AG04449 (cell line): ENCODE data around the gene DAPK2.

Source experiments
- CTCF ChIA-PET: fragments of 350-600 bp; formaldehyde crosslinking; extraction: SDS; loops from one replicate; lab custom pipeline; 2021; ENCODE audit warnings: antibody characterized with exemption; lab: Yijun Ruan, JAX
- POLR2A ChIA-PET: fragments of 400-600, 350-600 bp; formaldehyde crosslinking; extraction: SDS; loops from one replicate; lab custom pipeline; 2020; ENCODE audit warnings: antibody characterized with exemption, inconsistent platforms; lab: Yijun Ruan, JAX
- DNase-seq: peaks from one replicate; pipeline ENCODE4 v3.0.0-alpha.2; 2010; ENCODE audit warnings: low read depth, low spot score
- H3K4me3 ChIP-seq: 2 replicates; pipeline ENCODE4 v1.5.1; 2011; ENCODE audit warnings: low read depth, mild to moderate bottlenecking, control low read depth, low read length
- CTCF ChIP-seq: IDR thresholded peaks from one replicate; pipeline ENCODE4 v1.5.1; 2011; ENCODE audit warnings: mild to moderate bottlenecking, moderate library complexity, low read length, control low read depth, inconsistent platforms; ENCODE audit not compliant: insufficient read depth; ENCODE audit errors: missing control alignments

DAPK2 gene

GRCh38 chr15:63913786-63914315, 132.4 kb downstream of the DAPK2 start:
- no peak overlapping the region for H3K4me3 ChIP-seq
- ChIA-PET POLR2A (no interaction called here), CTCF (interaction anchor here (1.2 to 2.8 kb wide), 4 partner anchors 12 to 154 kb away, joined by 3 to 15 read pairs (median 5); partner anchors contain the start of gene DAPK2)
- no peak for TF ChIP-seq CTCF
- DNase-seq = no peak

- no peak for DNase-seq
- POLR2A ChIA-PET = no interaction called here
- TF ChIP-seq CTCF = no peak
- H3K4me3 ChIP-seq = no peak overlapping the region
- CTCF ChIA-PET = interaction anchor here (0.8 to 2.8 kb wide), 9 partner anchors 13 to 155 kb away, joined by 3 to 15 read pairs (median 3); partner anchors contain the start of gene DAPK2
Measured at GRCh38 chr15:63913336-63913735, 132.9 kb downstream of the DAPK2 start.

DNA sequence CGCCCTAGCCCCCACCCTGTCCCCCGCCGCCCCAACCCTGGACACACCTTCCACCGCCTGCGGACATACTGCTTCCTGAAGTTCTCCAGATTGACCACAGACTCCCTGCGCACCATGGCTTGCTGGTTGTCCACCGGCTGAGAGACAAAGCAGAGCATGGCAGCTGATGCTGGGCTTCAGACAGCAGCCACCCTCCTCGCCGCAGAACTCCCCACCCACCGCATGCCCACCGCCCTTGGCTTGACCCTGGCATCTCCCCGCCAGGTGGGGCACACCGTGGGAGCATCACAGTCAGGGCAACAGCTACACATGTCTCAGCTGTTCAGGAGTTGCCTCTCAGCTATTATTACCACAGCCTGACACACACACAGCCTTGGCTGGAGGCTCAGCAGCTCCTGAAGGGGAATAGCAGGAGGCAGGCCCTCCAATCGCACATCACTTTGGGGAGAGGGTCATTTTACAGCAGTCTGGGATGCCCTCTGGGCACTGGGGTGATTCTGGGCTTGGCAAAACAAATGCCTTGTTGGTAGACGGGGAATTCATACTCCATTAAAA, 134.1 kb downstream of the DAPK2 start:
- no peak for TF ChIP-seq CTCF
- H3K4me3 ChIP-seq = no peak overlapping the region
- POLR2A ChIA-PET = no interaction called here
- CTCF ChIA-PET = interaction anchor here (1.3 to 2.8 kb wide), 5 partner anchors 22 to 136 kb away, joined by 3 to 15 read pairs (median 3); partner anchors contain the start of gene DAPK2
- no peak for DNase-seq

DNA sequence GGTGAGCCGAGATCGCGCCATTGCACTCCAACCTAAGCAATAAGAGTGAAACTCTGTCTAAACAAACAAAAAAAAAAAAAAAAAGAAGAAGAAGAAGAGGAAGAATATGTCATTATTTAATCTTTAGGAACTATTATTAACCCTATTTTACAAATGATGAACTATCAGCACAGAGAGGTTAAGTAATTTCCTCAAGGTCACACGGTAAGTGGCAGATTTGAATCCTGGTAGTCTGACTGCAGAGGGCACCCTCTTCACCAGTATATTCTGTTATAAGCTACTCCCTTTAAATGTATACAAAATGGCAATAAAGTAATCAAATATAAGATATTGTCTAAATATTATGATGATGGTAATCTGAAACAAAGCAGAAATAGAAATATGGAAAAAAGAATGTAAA, 135.1 kb downstream of the DAPK2 start:
- ChIA-PET POLR2A (no interaction called here), CTCF (interaction anchor here (1.3 kb wide), 1 partner anchor 135 kb away, joined by 4 read pairs; the partner anchor contains the start of gene DAPK2)
- H3K4me3 ChIP-seq = no peak overlapping the region
- no peak for DNase-seq
- TF ChIP-seq CTCF = no peak

GRCh38 chr15:63909819-63910437, 136.4 kb downstream of the DAPK2 start:
- DNase-seq = no peak
- TF ChIP-seq CTCF = no peak
- POLR2A ChIA-PET = interaction anchor here (0.7 kb wide), 2 partner anchors 10 to 132 kb away, joined by 3 to 4 read pairs; no protein-coding TSS in a partner anchor
- H3K4me3 ChIP-seq = no peak overlapping the region
- CTCF ChIA-PET = interaction anchor here (0.8 to 1.6 kb wide), 4 partner anchors 13 to 157 kb away, joined by 3 to 5 read pairs (median 4); no protein-coding TSS in a partner anchor

- POLR2A ChIA-PET = interaction anchor here (0.6 kb wide), 1 partner anchor 130 kb away, joined by 4 read pairs; no protein-coding TSS in a partner anchor
- no peak for DNase-seq
Measured at GRCh38 chr15:63908991-63909390, 137.3 kb downstream of the DAPK2 start.

More at GRCh38 chr15:63908991-63909390, 137.3 kb downstream of the DAPK2 start:
- no peak for TF ChIP-seq CTCF
- CTCF ChIA-PET = interaction anchor here (0.7 to 1.6 kb wide), 5 partner anchors 17 to 156 kb away, joined by 3 to 5 read pairs (median 5); no protein-coding TSS in a partner anchor
- H3K4me3 ChIP-seq = no peak overlapping the region
